SU-DHL-6 (cell line): Measurements from ENCODE around the gene BORCS8.
A peak's percentile ranks its signal among the peaks of the same experiment; 100 is the strongest.

Source experiments
- H2AFZ ChIP-seq: fragments of 200-600 bp; sonication (generic); 2 replicates; pipeline ENCODE4 v1.6.1; 2014; ENCODE audit warnings: low read depth, mild to moderate bottlenecking, moderate library complexity, mixed read lengths, antibody characterized with exemption, low read length; ENCODE audit not compliant: severe bottlenecking
- H3F3A ChIP-seq: fragments of 200-600 bp; shearing (Covaris generic); 2 replicates; pipeline ENCODE4 v1.6.0; 2016; ENCODE audit warnings: antibody characterized with exemption, mild to moderate bottlenecking; ENCODE audit not compliant: insufficient read depth
- H3K27ac ChIP-seq: fragments of 200-600 bp; sonication (generic); 2 replicates; pipeline ENCODE4 v1.5.1; 2016; ENCODE audit warnings: low read depth, mild to moderate bottlenecking, low read length, moderate library complexity, mixed read lengths
- H3K27me3 ChIP-seq: fragments of 200-600 bp; sonication (generic), shearing (Covaris generic); 2 replicates; pipeline ENCODE4 v1.6.0; 2014; ENCODE audit warnings: mild to moderate bottlenecking, low read length
- H3K36me3 ChIP-seq: fragments of 200-600 bp; sonication (generic); 2 replicates; pipeline ENCODE4 v1.6.1; 2014; ENCODE audit warnings: mild to moderate bottlenecking, low read length, mixed read lengths
- H3K4me2 ChIP-seq: fragments of 300-600, 200-600 bp; shearing (Covaris generic), sonication (generic); 2 replicates; pipeline ENCODE4 v1.6.0; 2014; ENCODE audit warnings: low read length, low read depth, mild to moderate bottlenecking; ENCODE audit not compliant: poor library complexity, severe bottlenecking
- H3K4me3 ChIP-seq: fragments of 200-600 bp; sonication (generic); 2 replicates; pipeline ENCODE4 v1.5.1; 2014; ENCODE audit warnings: antibody characterized with exemption, low read length, mild to moderate bottlenecking, mixed read lengths; ENCODE audit not compliant: insufficient read depth, poor library complexity, severe bottlenecking
- H3K79me2 ChIP-seq: fragments of 200-600 bp; sonication (generic); 2 replicates; pipeline ENCODE4 v1.6.1; 2014; ENCODE audit warnings: mild to moderate bottlenecking, low read length, moderate library complexity; ENCODE audit not compliant: insufficient read depth
- H3K9ac ChIP-seq: fragments of 200-600 bp; sonication (generic); 2 replicates; pipeline ENCODE4 v1.7.0; 2014; ENCODE audit warnings: mild to moderate bottlenecking, low read length
- H3K9me2 ChIP-seq: fragments of 200-600 bp; sonication (generic); replicated peaks from 2 replicates; pipeline ENCODE4 v1.6.1; 2014; ENCODE audit warnings: low read length; ENCODE audit not compliant: insufficient read depth
- H3K9me3 ChIP-seq: fragments of 200-600 bp; sonication (generic); 2 replicates; pipeline ENCODE4 v1.6.1; 2014; ENCODE audit warnings: low read length, mixed read lengths; ENCODE audit not compliant: insufficient read depth
- H4K20me1 ChIP-seq: fragments of 200-600 bp; sonication (generic); 2 replicates; pipeline ENCODE4 v1.6.1; 2014; ENCODE audit warnings: low read depth, mild to moderate bottlenecking, antibody characterized with exemption, low read length, moderate library complexity, mixed read lengths
- EZH2phosphoT487 ChIP-seq: fragments of 200-600 bp; sonication (generic), shearing (Covaris generic); conservative IDR thresholded peaks from 2 replicates; pipeline ENCODE4 v1.6.1; 2018; ENCODE audit warnings: mild to moderate bottlenecking, antibody characterized with exemption, low read length, moderate library complexity, mixed read lengths
- TF ChIP-seq, protein P1 (sequence below): fragments of 200-600 bp; sonication (generic); IDR thresholded peaks from one replicate; pipeline ENCODE4 v1.5.1; 2017; ENCODE audit warnings: antibody characterized with exemption, mild to moderate bottlenecking, low read length, moderate library complexity; ENCODE audit not compliant: insufficient read depth, poor library complexity, severe bottlenecking

BORCS8 gene

DNA sequence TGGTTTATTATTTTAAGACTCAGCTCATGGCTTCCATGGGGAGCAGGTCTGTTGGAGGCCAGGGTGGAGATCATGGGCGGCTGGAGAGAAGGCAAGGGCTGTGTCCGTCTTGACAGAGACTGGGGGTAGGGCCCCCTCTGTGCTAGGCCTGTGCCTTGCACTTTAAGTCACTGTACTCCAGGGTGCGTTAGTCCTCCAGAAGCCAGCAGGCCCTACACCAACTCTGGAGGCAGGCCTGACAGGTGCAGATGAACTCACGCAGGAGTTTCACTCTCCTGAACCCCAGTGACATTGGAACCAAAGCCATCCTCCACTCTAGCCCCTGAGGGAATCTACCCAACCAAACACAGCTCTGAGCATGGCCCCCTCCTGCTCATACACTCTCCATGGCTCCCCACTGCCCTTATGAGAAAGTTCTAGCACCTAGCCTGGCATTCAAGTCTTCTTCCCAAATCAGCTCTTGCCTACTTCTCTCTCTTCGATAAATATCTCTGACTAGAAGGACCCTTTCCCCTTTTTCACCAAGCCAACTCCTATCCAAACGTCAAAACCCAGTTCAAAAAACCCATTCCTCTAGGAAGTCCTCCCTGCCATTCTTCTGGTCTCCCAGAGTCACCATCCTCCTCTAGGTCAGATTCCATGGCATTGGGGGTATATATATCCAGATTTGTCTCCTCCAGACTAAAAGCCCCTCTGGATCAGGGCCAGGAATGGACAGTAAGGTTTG, 37.0 kb downstream of the BORCS8 start:
- Histone ChIP-seq H3K27ac (peak overlapping the region; percentile 99), H2AFZ (no peak overlapping the region), H3K36me3 (peaks cover 2% of the 10 kb centered on the region), H3K4me2 (peak overlapping the region; percentile 85), H3K4me3 (peak overlapping the region; percentile 47), H3K9ac (peak overlapping the region; percentile 63), H3K9me3 (no peaks in the 10 kb centered on the region), H3K27me3 (no peaks in the 10 kb centered on the region), H3K9me2 (no peaks in the 10 kb centered on the region), H3F3A (peaks cover 74% of the 10 kb centered on the region), H3K79me2 (peaks cover 46% of the 10 kb centered on the region), H4K20me1 (no peaks in the 10 kb centered on the region; the same call in 1 of the 2 replicates)
- TF ChIP-seq, protein P1, sequence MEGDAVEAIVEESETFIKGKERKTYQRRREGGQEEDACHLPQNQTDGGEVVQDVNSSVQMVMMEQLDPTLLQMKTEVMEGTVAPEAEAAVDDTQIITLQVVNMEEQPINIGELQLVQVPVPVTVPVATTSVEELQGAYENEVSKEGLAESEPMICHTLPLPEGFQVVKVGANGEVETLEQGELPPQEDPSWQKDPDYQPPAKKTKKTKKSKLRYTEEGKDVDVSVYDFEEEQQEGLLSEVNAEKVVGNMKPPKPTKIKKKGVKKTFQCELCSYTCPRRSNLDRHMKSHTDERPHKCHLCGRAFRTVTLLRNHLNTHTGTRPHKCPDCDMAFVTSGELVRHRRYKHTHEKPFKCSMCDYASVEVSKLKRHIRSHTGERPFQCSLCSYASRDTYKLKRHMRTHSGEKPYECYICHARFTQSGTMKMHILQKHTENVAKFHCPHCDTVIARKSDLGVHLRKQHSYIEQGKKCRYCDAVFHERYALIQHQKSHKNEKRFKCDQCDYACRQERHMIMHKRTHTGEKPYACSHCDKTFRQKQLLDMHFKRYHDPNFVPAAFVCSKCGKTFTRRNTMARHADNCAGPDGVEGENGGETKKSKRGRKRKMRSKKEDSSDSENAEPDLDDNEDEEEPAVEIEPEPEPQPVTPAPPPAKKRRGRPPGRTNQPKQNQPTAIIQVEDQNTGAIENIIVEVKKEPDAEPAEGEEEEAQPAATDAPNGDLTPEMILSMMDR = no peak
- no peak for TF ChIP-seq EZH2phosphoT487

DNA sequence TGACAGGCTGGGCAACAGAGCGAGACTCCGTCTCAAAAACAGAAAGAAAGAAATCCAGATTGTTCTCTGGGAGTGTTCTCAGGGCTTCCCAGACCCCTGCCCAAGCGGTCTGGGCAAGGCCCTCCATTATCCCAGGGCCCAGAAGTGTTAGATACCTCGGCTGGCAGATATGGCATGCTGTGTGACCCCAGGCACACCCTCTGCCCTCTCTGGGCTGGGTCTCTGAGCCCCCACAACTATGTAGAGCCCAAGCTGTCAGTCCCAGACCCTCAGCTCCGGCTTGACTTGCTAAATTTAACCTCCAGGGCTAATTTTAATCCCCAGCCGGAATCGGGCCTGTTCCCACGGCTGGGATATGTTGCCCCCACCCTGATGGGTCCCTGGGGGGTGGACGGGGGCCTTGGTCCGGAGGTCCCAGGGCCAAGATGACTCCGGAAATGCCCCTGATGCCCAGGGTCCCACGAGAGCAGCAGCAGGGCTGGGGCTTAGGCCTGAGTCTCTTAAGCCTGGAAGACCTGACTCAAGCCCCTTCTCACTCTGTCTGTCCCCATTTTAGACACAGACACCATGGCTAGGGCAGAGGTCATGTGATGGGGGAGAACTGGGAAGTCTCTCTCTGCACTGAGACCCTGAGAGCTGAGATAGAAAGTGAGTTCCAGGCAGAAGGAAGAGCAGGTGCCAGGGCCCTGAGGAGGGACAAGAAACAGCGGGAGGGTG, 39.1 kb downstream of the BORCS8 start:
- no peak for TF ChIP-seq EZH2phosphoT487
- TF ChIP-seq, protein P1 = no peak
- Histone ChIP-seq H3K9ac (peak overlapping the region; percentile 42), H3F3A (peaks cover 72% of the 10 kb centered on the region), H4K20me1 (no peaks in the 10 kb centered on the region; the same call in 1 of the 2 replicates), H3K9me3 (no peaks in the 10 kb centered on the region), H3K4me2 (peak overlapping the region; percentile 43), H3K4me3 (no peak overlapping the region), H3K79me2 (peaks cover 36% of the 10 kb centered on the region), H3K9me2 (no peaks in the 10 kb centered on the region), H3K27ac (peak overlapping the region; percentile 99), H3K36me3 (peaks cover 4% of the 10 kb centered on the region), H3K27me3 (no peaks in the 10 kb centered on the region), H2AFZ (no peak overlapping the region)

DNA sequence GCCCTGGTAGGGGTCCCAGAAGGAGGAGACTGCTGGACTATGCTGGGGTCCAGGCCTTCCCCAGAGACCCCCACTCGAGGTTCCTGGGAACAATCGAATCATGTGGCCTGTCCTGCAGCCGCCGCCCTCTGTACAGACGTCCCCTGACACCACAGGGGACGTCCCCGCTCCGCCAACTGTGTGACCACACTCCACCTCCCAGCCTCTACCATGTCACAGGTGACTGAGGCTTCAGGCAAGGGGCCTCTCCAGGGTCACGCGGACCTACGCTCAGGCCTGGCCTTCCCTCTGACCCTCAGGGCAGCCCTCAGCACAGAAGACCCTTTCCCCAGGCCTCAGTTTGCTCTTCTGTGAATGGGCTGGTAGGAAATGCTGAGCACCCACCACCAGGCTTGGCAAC, 40.5 kb downstream of the BORCS8 start:
- no peaks in the 10 kb centered on the region for H3K9me3 ChIP-seq
- no peak for TF ChIP-seq EZH2phosphoT487
- TF ChIP-seq, protein P1 = no peak
- peak overlapping the region; percentile 25; the same call in 1 of the 2 replicates for H3K9ac ChIP-seq
- no peak overlapping the region for H3K4me3 ChIP-seq
- H3K36me3 ChIP-seq = peaks cover 10% of the 10 kb centered on the region
- H3K79me2 ChIP-seq = peaks cover 29% of the 10 kb centered on the region
- H3K4me2 ChIP-seq = peak overlapping the region; percentile 0
- H3K27me3 ChIP-seq = no peaks in the 10 kb centered on the region
- H2AFZ ChIP-seq = no peak overlapping the region
- no peaks in the 10 kb centered on the region for H3K9me2 ChIP-seq
- no peaks in the 10 kb centered on the region; the same call in 1 of the 2 replicates for H4K20me1 ChIP-seq
- H3K27ac ChIP-seq = peak overlapping the region; percentile 99
- peaks cover 72% of the 10 kb centered on the region for H3F3A ChIP-seq
